ENCODE data around the gene STAT4.

The STAT4 gene

GRCh38 chr2:190994148-190994547, 156.6 kb downstream of the STAT4 start:
- no peak for DNase-seq

GRCh38 chr2:190993292-190993643, 157.5 kb downstream of the STAT4 start:
- DNase-seq = no peak

GRCh38 chr2:190990132-190990531, 160.7 kb downstream of the STAT4 start:
- no peak for DNase-seq

GRCh38 chr2:190988910-190989309, 161.9 kb downstream of the STAT4 start:
- DNase-seq = no peak

GRCh38 chr2:190987938-190988337, 162.9 kb downstream of the STAT4 start:
- DNase-seq = no peak

GRCh38 chr2:190987116-190987515, 163.7 kb downstream of the STAT4 start:
- DNase-seq = no peak

GRCh38 chr2:190986221-190986953, 164.4 kb downstream of the STAT4 start:
- peak; percentile 33 for DNase-seq

GRCh38 chr2:190984595-190984994, 166.2 kb downstream of the STAT4 start:
- DNase-seq = peak; percentile 30

GRCh38 chr2:190982262-190983034, 168.3 kb downstream of the STAT4 start:
- DNase-seq = no peak

- DNase-seq = no peak
Measured at GRCh38 chr2:190981733-190982132, 169.1 kb downstream of the STAT4 start.

GRCh38 chr2:190981333-190981732, 169.5 kb downstream of the STAT4 start:
- DNase-seq = no peak

GRCh38 chr2:190980630-190981209, 170.1 kb downstream of the STAT4 start:
- DNase-seq = no peak

GRCh38 chr2:190979906-190980629, 170.7 kb downstream of the STAT4 start:
- peak; percentile 20 for DNase-seq
